H1 (cell line): Measurements from ENCODE around the gene SPINK1. TPM values are rescaled to one million over a fixed set of nuclear protein-coding genes. Genes with fewer than 3 reads are reported as not detected.

Experiments
- EGR1 ChIP-seq: IDR thresholded peaks from 2 replicates; pipeline ENCODE4 v1.6.1; 2011; ENCODE audit warnings: low read depth, low read length, borderline replicate concordance
- SUZ12 ChIP-seq: fragments of 200-600 bp; sonication (generic); IDR thresholded peaks from 2 replicates; pipeline ENCODE4 v1.6.1; 2012; ENCODE audit warnings: mild to moderate bottlenecking, inconsistent platforms, low read length, moderate library complexity, mixed read lengths
- polyA plus RNA-seq, 7 experiments: library from polyadenylated mRNA; depleted of rRNA in 3 of 7; stranded (reverse) in 5 of 7; unstranded in 2 of 7; fragments of >200 nt in 5 of 7; fragments of 200-250 nt in 2 of 7; gene quantifications; 1 replicate in 5 of 7; 2 replicates in 1 of 7; 4 replicates in 1 of 7; pipeline versions ENCODE4 v1.2.1 to v1.2.3, GENCODE V29; 2011 to 2013; ENCODE audit warnings: missing spikeins in 2 of 7, mixed read lengths in 2 of 7
- total RNA-seq: library from RNA; stranded (reverse); fragmentation: NEBNext Ultra II Directional; extraction: Animal tissue kit (Norgen Biotek cat#: 25700); gene quantifications from 2 replicates; pipeline ENCODE4 v1.2.1, GENCODE V29; 2021

Gene SPINK1
- total and polyA plus RNA-seq, 2 of the 8 experiments (the other 6 are each of a cell fraction or from before 2014, with no cell fraction given), result 0.48 to 1.3 TPM

- TF ChIP-seq SUZ12 (no peak), EGR1 (no peak)
Observed at GRCh38 chr5:147779694-147780093, 51.8 kb downstream of the SPINK1 start (continued).
